SK-N-SH (cell line): ENCODE results near the gene KLHL35. TPM values are rescaled to one million over a fixed set of nuclear protein-coding genes. Genes with fewer than 3 reads are reported as not detected.

Source experiments
- CTCF ChIA-PET: fragments of 300-600, 350-600 bp; formaldehyde crosslinking; extraction: SDS; loops from one replicate; lab custom pipeline; 2021; lab: Yijun Ruan, JAX
- POLR2A ChIA-PET: fragments of 350-600 bp; sonication (Branson Sonifier 250); formaldehyde crosslinking; extraction: SDS; loops from one replicate; lab custom pipeline; 2020; ENCODE audit warnings: antibody characterized with exemption, inconsistent platforms; lab: Yijun Ruan, JAX
- DNase-seq: peaks from one replicate; pipeline ENCODE4 v3.0.0; 2012
- H2AFZ ChIP-seq: fragments of 200-600 bp; sonication (generic); 2 replicates; pipeline ENCODE4 v1.8.1; 2016; ENCODE audit warnings: antibody characterized with exemption, mild to moderate bottlenecking, low read depth
- H3F3A ChIP-seq: fragments of 200-600 bp; sonication (generic); replicated peaks from 2 replicates; pipeline ENCODE3; 2016; ENCODE audit warnings: antibody characterized with exemption, mild to moderate bottlenecking; ENCODE audit not compliant: insufficient read depth
- H3K27ac ChIP-seq, 2 experiments: fragments of 200-500 bp in 1 of 2; fragments of 200-600 bp in 1 of 2; sonication (Bioruptor generic) in 1 of 2; sonication (generic), shearing (Covaris generic) in 1 of 2; 2 replicates each; pipeline versions ENCODE4 v1.5.1 to v1.6.1; 2014 to 2016; ENCODE audit warnings: low read depth in 2 of 2, inconsistent platforms in 1 of 2, low read length in 1 of 2, mild to moderate bottlenecking in 1 of 2, mixed read lengths in 1 of 2
- H3K27me3 ChIP-seq: fragments of 200-600 bp; sonication (generic), shearing (Covaris generic); 2 replicates; pipeline ENCODE4 v1.6.1; 2016; ENCODE audit warnings: mixed run types; ENCODE audit not compliant: insufficient read depth
- H3K36me3 ChIP-seq, 2 experiments: fragments of 200-500 bp in 1 of 2; fragments of 200-600 bp in 1 of 2; sonication (Bioruptor generic) in 1 of 2; sonication (generic) in 1 of 2; replicated peaks in 1 of 2; 2 replicates each; pipeline versions ENCODE3 to v1.5.1; 2014 to 2016; ENCODE audit warnings: low read length in 1 of 2, mild to moderate bottlenecking in 1 of 2; ENCODE audit not compliant: insufficient read depth in 2 of 2, control insufficient read depth in 1 of 2
- H3K4me1 ChIP-seq, 2 experiments: fragments of 200-500 bp in 1 of 2; fragments of 200-600 bp in 1 of 2; sonication (Bioruptor generic) in 1 of 2; sonication (generic), shearing (Covaris generic) in 1 of 2; 2 replicates each; pipeline versions ENCODE4 v1.5.1 to v1.6.1; 2014 to 2016; ENCODE audit warnings: low read depth in 1 of 2, low read length in 1 of 2, mixed run types in 1 of 2; ENCODE audit not compliant: insufficient read depth in 2 of 2, control insufficient read depth in 1 of 2
- H3K4me2 ChIP-seq: fragments of 200-600 bp; sonication (generic), shearing (Covaris generic); 2 replicates; pipeline ENCODE4 v1.6.1; 2017; ENCODE audit warnings: mixed run types
- H3K4me3 ChIP-seq, 2 experiments: fragments of 200-500 bp in 1 of 2; fragments of 200-600 bp in 1 of 2; sonication (Bioruptor generic) in 1 of 2; sonication (generic), shearing (Covaris generic) in 1 of 2; 2 replicates each; pipeline versions ENCODE4 v1.5.1 to v1.8.1; 2014 to 2016; ENCODE audit warnings: low read depth in 2 of 2, inconsistent platforms in 1 of 2, low read length in 1 of 2, mild to moderate bottlenecking in 1 of 2, mixed read lengths in 1 of 2, moderate library complexity in 1 of 2
- H3K79me2 ChIP-seq: fragments of 200-600 bp; sonication (generic); 2 replicates; pipeline ENCODE4 v1.8.1; 2017; ENCODE audit warnings: mild to moderate bottlenecking; ENCODE audit not compliant: insufficient read depth
- H3K9ac ChIP-seq: fragments of 200-600 bp; sonication (generic); 2 replicates; pipeline ENCODE4 v1.6.1; 2017; ENCODE audit warnings: mixed run types
- H3K9me2 ChIP-seq: fragments of 200-600 bp; sonication (generic); 2 replicates; pipeline ENCODE4 v1.6.1; 2017; ENCODE audit warnings: mixed run types
- H3K9me3 ChIP-seq: fragments of 200-600 bp; sonication (generic); 2 replicates; pipeline ENCODE4 v1.6.1; 2017; ENCODE audit warnings: mixed run types, mild to moderate bottlenecking, moderate library complexity
- H4K20me1 ChIP-seq: fragments of 200-600 bp; sonication (generic); 2 replicates; pipeline ENCODE4 v1.6.1; 2017; ENCODE audit warnings: mild to moderate bottlenecking, mixed run types; ENCODE audit not compliant: insufficient read depth
- EP300 ChIP-seq, 2 experiments: IDR thresholded peaks; 2 replicates each; pipeline versions ENCODE4 v1.4.0 to v1.6.1; 2012; ENCODE audit warnings: borderline replicate concordance in 1 of 2, low read depth in 1 of 2, low read length in 1 of 2
- GABPA ChIP-seq: IDR thresholded peaks from 2 replicates; pipeline ENCODE4 v1.4.0; 2012; ENCODE audit warnings: low read depth, mild to moderate bottlenecking
- RAD21 ChIP-seq: IDR thresholded peaks from 2 replicates; pipeline ENCODE4 v1.6.1; 2012; ENCODE audit warnings: mild to moderate bottlenecking, low read length
- RCOR1 ChIP-seq: fragments of 150-350 bp; IDR thresholded peaks from 2 replicates; pipeline ENCODE4 v1.6.1; 2017; ENCODE audit warnings: antibody characterized with exemption, low read length
- SMC3 ChIP-seq: IDR thresholded peaks from 2 replicates; pipeline ENCODE4 v1.6.1; 2012; ENCODE audit warnings: low read depth, low read length, improper control_type of control experiment
- TEAD4 ChIP-seq: IDR thresholded peaks from 2 replicates; pipeline ENCODE4 v1.4.0; 2012; ENCODE audit warnings: mild to moderate bottlenecking, borderline replicate concordance; ENCODE audit not compliant: insufficient read depth
- USF1 ChIP-seq: IDR thresholded peaks from 2 replicates; pipeline ENCODE4 v1.4.0; 2012; ENCODE audit warnings: low read depth, borderline replicate concordance
- WGBS: methylation state at CpG from one replicate; pipeline ENCODE4 v1.1.6; 2017; ENCODE audit warnings: low lambda C conversion rate; 5-methylcytosine and 5-hydroxymethylcytosine counted together
- polyA plus RNA-seq, 3 experiments: library from polyadenylated mRNA; depleted of rRNA; stranded (reverse); fragments of >200 nt; gene quantifications; 2 replicates each; pipeline ENCODE4 v1.2.3, GENCODE V29; 2012
- TF ChIP-seq, protein P1 (sequence below): fragments of 200-600 bp; sonication (generic); IDR thresholded peaks from 2 replicates; pipeline ENCODE4 v1.6.1; 2017; ENCODE audit warnings: antibody characterized with exemption, mild to moderate bottlenecking, moderate library complexity
- TF ChIP-seq, protein P2 (sequence below): fragments of 150-350 bp; IDR thresholded peaks from 2 replicates; pipeline ENCODE4 v1.6.1; 2016; ENCODE audit warnings: mild to moderate bottlenecking, low read depth, low read length

Gene KLHL35
- polyA plus RNA-seq, 1 of the 3 experiments (the other 2 are of a cell fraction) = 1.7 TPM

DNA sequence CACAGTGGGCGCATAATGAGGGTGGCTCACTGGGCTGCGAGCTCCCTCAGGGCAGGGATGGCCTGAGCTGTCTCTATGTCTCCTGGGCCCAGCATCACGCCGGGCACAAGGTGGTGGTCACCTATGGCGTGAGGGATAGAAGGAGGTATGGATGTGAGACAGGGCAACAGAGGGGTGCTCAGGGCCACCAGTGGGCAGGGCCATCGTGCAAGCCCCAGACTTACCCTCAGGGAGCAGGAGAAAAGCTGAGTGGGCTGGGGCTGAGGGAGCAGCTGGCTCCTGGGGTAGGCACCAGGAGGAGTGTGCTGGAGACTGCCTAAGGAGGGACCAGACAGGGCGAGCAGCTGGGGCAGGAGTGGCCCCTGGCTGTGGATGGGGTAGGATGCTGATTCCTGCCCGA, 34.3 kb upstream of the KLHL35 start (continued):
- TF ChIP-seq RCOR1 (no peak), GABPA (no peak), EP300 (IDR thresholded peaks at IDR 0.05; ENCODE audit: borderline replicate concordance in 1 of 2, low read depth in 1 of 2, low read length in 1 of 2) (no peak), RAD21 (no peak)
- TF ChIP-seq, protein P1, sequence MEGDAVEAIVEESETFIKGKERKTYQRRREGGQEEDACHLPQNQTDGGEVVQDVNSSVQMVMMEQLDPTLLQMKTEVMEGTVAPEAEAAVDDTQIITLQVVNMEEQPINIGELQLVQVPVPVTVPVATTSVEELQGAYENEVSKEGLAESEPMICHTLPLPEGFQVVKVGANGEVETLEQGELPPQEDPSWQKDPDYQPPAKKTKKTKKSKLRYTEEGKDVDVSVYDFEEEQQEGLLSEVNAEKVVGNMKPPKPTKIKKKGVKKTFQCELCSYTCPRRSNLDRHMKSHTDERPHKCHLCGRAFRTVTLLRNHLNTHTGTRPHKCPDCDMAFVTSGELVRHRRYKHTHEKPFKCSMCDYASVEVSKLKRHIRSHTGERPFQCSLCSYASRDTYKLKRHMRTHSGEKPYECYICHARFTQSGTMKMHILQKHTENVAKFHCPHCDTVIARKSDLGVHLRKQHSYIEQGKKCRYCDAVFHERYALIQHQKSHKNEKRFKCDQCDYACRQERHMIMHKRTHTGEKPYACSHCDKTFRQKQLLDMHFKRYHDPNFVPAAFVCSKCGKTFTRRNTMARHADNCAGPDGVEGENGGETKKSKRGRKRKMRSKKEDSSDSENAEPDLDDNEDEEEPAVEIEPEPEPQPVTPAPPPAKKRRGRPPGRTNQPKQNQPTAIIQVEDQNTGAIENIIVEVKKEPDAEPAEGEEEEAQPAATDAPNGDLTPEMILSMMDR = no peak
- TF ChIP-seq, all 33 proteins: peak for 0

DNA sequence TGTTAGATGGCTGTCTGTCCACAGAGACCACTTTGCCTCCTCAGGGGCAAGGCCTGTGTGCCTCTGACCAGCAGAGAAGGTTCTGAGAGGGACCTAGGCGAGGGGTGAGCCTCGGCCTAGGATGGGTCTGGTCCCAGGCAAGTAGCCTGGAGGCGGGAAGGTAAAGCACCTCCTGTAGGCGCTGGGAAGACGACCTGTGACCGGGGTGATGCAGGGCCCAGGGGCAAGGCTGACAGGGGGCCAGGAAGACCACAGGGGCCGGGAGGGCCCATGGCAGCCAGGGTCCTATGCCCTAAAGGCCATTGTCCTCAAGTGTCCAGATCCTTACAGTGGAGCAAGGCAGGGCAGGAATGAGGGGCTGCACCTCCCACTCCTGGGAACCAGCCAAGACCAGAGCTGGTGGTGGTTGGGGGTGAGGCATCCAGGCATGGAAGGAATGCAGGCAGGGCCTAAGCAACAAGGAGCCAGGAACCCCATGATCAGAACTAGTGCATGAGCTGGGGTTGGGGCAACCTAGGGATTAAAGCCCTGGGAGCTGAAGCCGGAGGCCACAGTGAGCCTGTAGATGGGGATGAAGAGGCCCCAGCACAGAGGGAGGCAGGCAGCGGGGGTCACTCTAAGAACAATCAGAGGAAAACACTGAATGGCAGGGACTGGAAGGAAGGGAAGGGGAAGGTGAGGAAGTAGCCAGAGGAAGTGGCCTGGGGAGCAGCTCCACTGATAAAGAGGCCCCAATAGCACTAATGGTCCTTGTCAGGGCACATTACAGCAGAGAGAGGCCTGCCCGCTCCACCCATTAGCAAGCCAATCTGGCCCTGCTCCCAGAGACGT, 32.9 kb upstream of the KLHL35 start:
- CTCF ChIA-PET = interaction anchor here (0.8 to 2.5 kb wide), 5 partner anchors 12 to 67 kb away, joined by 3 to 8 read pairs (median 3); partner anchors contain the start of gene GDPD5
- Histone ChIP-seq H3K27me3 (no peaks in the 10 kb centered on the region), H3K4me3 (no peak overlapping the region)
- WGBS = 93% methylated on average over 9 of the region's 11 CpGs
- no peak for TF ChIP-seq TEAD4
- TF ChIP-seq, protein P2, sequence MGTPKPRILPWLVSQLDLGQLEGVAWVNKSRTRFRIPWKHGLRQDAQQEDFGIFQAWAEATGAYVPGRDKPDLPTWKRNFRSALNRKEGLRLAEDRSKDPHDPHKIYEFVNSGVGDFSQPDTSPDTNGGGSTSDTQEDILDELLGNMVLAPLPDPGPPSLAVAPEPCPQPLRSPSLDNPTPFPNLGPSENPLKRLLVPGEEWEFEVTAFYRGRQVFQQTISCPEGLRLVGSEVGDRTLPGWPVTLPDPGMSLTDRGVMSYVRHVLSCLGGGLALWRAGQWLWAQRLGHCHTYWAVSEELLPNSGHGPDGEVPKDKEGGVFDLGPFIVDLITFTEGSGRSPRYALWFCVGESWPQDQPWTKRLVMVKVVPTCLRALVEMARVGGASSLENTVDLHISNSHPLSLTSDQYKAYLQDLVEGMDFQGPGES = no peak
- TF ChIP-seq SMC3 = no peak
- TF ChIP-seq USF1 = no peak
- TF ChIP-seq, all 33 proteins: peak for 0
- H3K9ac ChIP-seq = no peak overlapping the region
- no peak overlapping the region for H3K4me2 ChIP-seq
- peaks cover 2% of the 10 kb centered on the region for H3F3A ChIP-seq
- no peak for DNase-seq
- H3K9me3 ChIP-seq = no peaks in the 10 kb centered on the region
- no peaks in the 10 kb centered on the region for H3K79me2 ChIP-seq
- no peak overlapping the region for H2AFZ ChIP-seq
- H3K9me2 ChIP-seq = no peaks in the 10 kb centered on the region
- POLR2A ChIA-PET = no interaction called here
- peaks cover 0 to 46% of the 10 kb centered on the region in 2 experiments; a peak in 2 of 4 replicates for H3K4me1 ChIP-seq
- H3K36me3 ChIP-seq = no peaks in the 10 kb centered on the region
- H4K20me1 ChIP-seq = no peaks in the 10 kb centered on the region
- H3K27ac ChIP-seq = no peak overlapping the region
